ENCODE measurements around the gene GALR2.

GRCh38 chr17:76088041-76088867, 13.7 kb downstream of the GALR2 start:
- TF ChIP-seq GATA3 (IDR thresholded peaks at IDR 0.05; ENCODE audit: low read depth, low read length) (no peak), GATA2 (IDR thresholded peaks at IDR 0.05; ENCODE audit: low read depth, low read length) (no peak)

All from SH-SY5Y (cell line).